ENCODE measurements around the gene POLR2E.

DNA sequence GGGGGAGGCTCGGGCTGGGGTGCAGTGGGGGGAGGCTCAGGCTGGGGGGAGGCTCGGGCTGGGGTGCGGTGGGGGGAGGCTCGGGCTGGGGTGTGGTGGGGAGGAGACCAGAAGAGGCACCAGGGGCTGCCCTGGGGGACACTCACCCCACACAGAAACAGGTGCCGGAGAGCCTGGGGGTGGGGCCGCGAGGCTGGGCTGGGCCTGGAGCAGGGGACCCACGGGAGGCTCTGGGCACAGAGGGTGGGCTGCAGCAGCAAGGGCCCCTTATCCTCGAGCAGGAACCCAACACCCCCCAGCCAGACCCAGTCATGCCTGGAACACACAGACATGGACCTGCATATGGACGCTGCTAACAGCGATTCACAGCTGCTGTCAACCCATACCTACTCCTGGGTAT, 42.9 kb upstream of the POLR2E start:
- TF ChIP-seq, protein P1, sequence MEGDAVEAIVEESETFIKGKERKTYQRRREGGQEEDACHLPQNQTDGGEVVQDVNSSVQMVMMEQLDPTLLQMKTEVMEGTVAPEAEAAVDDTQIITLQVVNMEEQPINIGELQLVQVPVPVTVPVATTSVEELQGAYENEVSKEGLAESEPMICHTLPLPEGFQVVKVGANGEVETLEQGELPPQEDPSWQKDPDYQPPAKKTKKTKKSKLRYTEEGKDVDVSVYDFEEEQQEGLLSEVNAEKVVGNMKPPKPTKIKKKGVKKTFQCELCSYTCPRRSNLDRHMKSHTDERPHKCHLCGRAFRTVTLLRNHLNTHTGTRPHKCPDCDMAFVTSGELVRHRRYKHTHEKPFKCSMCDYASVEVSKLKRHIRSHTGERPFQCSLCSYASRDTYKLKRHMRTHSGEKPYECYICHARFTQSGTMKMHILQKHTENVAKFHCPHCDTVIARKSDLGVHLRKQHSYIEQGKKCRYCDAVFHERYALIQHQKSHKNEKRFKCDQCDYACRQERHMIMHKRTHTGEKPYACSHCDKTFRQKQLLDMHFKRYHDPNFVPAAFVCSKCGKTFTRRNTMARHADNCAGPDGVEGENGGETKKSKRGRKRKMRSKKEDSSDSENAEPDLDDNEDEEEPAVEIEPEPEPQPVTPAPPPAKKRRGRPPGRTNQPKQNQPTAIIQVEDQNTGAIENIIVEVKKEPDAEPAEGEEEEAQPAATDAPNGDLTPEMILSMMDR (IDR thresholded peaks at IDR 0.05), result no peak
- no peak for TF ChIP-seq POLR2A (IDR thresholded peaks at IDR 0.05)
- TF ChIP-seq EP300 (IDR thresholded peaks at IDR 0.05), result no peak
